GM19025 (cell line): ENCODE measurements around the gene PTPRN2.
"Not testable (repeated sequence)": the region's sequence is repeated elsewhere in the genome, so short reads cannot be mapped to it uniquely, and the experiment has no call there.

Experiments
- ATAC-seq: cut with Tn5 transposase; IDR thresholded peaks from one replicate; pipeline ENCODE4 v1.9.1; 2021; ENCODE audit warnings: mild to moderate bottlenecking, low read depth, moderate library complexity; ENCODE audit not compliant: unreplicated experiment

PTPRN2 gene

DNA sequence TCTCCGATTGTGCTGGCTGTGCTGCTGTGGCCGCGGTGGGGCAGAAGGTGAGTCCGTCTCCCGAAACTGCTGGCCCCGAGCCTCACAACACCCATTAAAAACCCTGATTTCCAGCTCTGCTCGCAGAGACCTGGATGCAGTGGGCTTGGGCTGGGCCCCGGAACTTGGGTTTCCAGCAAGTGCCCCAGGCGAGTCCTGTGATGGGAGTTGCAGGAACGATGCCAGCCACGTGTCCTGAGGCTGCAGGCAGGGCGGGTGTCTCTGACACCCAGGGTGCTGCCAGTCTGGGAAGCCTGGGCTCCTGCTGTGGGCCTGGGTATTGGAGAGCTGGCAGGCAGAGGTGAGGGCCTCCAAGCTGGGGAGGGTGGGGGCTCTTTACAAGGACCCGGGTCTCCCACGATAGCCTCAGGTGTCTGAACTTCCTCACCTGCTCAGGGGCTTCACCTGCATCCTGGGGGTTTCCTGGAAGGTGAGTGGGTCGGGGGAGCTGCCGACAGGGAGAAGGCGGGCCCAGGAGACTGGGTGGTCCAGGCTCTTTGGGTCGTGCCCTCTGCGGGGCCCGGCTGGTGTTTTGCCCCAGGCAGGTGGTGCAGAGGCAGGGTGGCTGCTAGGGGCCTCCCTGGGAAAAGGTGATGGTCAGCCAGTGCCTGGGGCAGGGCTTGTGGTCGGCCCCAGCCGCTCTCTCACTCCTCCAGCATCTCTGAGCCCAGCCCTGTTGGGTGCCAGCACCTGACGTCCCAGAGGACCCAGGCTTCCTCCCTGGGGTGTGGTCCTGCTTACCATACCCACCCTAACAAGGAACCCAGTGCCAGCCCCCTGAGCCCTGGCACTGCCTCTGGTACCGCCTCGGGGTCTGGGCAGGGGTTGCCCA is 1070.5 kb downstream of the PTPRN2 start:
- ATAC-seq: no peak

DNA sequence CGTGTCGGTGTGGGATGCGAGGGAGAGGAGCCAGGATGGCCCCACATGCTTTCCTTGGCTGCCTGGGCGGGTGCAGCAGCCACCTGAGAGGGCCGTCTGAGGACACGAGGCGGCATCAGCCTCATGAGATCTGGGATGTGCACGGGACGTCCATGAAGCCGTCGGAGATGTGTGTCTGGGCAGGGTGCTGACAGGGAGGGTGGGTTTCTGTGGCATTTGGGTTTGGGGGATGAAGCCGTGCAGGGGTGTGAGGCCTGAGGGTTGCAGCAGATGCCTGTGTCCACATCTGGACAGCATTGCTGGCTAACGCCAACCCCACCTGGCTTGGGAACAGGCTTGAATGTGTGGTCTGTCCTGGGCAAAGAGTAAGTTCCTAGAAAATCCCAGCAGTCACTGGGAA is 1071.3 kb downstream of the PTPRN2 start:
- no peak for ATAC-seq

DNA sequence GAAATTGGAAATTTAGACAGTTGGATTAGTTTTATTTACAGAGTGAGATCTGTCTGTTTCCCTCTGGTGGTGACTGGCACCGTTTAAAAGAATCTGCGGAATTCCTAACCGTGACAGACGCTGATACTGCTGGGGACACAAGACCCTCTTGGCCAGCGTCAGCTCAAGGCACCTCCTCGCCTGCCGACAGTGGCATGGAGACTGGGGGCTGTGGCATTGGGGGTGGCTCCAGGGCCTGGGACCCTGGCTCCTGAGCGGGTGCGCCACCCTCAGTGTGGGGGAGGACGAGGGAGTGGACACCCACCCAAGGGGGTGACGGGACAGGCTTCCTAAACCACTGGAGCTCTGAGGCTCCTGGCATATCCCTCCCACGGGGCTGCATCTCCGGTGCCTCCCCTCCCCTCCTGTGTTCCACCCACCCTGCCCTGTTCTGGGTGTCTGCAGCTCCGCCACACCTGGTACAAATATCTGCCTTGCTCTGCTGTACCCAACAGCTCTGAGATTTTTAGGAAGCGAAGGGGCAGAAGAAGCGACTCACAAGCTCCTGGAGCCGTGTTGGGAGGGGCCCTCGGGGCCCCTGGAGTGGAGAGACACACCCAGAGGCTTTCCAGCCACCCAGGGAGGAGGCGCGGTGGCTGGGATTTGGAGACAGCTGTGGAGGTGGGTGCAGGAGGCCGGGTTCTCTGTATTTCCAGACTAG is 1072.1 kb downstream of the PTPRN2 start:
- ATAC-seq: no peak

DNA sequence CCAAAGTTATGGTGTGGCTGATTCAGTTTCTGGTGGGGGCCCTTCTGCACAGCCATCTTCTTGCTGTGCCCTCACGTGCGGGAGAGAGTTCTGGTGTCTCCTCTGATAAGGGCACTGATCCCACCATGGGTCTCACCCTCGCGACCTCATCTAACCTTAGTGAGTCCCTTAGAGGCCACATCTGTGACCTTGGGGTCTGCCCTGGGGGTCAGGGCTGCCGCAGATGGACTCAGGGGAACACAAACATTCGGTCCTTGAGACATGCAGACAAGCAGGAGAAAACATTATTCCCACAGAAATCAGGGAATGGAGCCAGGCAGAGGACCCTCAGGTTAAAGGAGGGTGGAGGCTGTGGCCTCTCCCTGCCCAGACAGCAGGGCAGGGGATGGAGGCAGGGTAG is 1072.9 kb downstream of the PTPRN2 start:
- no peak for ATAC-seq

DNA sequence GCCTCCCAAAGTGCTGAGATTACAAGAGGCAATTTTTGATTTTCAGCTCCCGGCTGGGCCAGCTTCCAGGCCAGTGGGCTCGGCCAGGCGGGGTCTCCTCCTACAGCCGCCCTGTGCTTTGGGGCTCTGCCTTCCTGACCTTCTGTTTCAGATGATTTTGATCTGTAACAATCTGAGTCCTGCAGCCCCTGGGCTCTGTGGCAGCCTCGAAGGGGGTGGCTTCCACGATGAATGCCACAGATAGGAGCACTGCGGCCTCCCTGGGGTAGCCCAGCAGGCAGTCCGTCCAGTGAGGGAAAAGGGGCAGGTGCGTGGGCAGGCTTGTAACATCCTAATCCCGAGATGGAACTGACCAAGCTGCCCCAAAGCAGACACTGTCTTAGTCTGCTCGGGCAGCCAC is 1073.3 kb downstream of the PTPRN2 start:
- no peak for ATAC-seq

DNA sequence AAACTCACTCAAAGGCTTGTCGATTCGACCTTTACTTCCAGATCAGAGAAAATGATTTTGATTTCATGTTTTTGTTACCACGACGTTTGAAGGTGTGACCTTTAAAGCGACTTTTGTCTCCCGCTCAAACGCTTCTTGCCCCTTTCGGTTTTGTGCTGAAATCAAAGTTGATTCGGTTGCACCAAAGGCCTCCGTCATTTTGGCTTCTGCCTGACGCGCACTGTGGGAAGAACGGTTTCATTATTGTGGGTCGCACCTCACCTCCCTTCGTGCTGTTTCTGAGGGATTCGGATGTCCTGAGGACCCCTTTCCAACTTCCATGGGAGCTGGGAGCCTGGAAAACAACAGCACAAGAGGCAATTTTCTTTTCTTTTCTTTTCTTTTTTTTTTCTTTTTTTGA is 1073.9 kb downstream of the PTPRN2 start:
- no peak for ATAC-seq

DNA sequence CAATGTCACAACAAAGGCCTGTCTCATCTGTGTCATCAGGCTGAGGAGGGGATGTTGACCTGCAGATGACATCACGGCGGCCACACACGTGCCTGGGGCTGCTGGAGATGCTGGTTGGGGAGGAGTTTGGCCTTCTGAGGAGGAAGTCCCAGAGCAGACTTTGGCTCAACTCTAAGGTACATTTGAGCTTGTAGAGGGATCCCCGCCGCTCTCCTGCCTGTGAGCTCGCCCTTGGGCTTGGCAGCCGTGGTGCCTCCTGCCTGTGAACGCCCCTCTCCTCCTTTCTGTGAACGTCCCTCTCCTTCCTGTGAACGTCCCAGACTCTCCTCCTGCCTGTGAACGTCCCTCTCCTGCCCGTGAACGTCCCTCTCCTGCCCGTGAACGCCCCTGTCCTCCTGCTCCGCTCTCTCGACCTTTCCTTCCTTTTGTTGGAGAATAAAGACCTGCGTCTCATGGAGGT is 1074.4 kb downstream of the PTPRN2 start:
- no peak for ATAC-seq

DNA sequence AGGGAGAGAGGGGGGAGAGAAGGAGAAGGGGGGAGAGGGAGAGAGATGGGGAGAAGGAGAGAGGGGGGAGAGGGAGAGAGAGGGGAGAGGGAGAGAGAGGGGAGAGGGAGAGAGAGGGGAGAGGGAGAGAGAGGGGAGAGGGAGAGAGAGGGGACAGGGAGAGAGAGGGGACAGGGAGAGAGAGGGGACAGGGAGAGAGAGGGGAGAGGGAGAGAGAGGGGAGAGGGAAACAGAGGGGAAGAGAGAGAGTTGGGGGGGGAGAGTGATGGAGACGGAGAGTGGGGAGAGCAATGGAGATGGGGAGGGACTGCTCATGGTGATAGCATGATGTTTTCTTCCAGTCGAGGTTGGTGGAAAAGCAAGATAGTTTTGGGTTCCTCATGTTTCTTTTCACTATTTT is 1078.4 kb downstream of the PTPRN2 start:
- no peak for ATAC-seq

DNA sequence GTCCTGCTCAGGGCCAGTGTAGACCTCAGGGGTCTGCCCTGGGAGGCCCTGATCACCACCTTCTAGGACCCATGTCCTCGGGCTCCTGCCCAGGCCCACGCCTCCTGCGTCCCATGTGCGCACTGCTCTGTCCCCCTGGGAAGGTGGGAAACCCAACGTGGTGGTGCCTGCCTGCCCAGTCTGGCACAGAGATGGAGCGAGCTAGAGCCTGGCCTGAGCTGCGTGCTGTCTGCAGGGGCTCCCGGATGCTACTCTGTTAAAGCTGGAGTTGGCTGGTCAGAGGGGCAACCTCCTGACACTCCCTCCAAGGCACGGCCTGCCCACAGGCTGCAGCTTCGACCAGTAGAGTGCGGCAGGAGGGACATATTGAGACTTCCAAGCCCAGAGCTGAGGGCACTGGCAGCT is 1079.1 kb downstream of the PTPRN2 start:
- ATAC-seq: no peak

DNA sequence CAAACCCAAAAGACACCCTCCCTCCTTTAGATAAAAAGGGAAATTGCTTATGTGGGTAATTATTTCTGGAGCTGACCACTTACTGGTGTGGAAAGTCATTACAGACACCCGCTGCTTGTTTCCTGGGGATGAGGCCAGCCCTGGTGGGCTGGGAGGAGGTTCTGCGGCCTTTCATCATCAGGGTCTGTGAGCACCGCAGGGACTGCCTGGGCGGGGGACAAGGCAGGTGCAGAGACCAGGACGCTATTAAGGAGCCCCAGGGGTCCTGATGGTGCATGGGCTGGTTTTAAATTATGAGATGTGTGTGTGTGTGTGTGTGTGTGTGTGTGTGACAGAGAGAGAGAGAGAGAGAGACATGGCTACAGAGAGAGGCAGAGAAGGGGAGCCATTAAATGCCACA is 1079.6 kb downstream of the PTPRN2 start:
- ATAC-seq: no peak

DNA sequence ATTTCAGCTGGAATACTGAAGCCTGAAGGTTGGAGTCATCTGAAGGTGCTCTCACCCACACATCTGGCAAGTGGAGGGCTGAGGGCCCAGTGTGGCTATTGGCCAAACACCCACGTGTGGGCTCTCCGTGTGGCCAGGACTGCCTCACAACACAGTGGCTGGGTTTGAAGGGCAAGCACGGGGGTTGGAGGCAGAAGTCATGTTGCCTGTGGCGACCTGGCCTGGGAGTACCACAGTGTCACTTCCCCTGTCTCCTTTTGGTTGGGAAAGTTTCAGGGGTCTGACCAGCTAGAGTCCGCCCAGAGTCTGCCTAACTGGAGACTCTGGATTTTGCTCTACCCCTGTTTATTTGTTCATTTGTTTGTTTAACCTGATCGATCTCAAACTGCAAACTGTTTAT is 1081.4 kb downstream of the PTPRN2 start:
- no peak for ATAC-seq

DNA sequence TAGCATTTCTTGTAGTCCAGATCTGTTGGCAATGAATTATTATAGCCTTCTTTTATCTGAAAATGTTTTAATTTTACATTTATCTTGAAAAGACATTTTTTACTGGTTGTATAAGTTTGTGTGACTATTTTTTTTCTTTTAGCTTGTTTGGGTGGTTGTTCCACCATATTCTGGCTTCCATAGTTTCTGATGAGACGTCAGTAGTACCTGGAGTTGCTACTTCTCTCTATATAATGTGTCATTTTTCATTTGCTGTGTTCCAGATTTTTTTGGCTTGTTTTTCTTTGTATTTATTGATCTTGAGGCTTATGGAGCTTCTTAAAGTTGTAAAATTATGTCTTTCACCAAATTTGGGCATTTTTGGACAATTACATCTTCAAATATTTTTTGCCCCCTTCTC is 1082.0 kb downstream of the PTPRN2 start:
- ATAC-seq: no peak

DNA sequence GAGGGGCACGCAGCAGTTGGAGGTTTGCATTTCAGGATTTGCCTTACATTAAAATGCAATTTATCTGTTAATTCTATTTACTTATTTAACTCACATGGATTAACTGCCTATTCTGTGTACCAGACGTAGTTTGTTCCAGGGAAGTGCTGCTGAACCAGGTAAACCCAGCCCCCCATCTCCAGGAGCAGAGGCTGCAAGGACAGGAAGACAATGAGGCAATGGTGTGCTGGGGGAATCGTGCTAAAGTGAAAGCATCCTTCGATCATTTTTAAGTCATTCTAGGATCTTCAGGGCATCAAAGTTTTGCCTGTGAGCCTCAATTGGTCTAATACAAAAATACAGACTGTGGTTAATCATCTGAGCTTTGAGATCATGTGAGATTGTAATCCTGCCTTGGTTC is 1084.4 kb downstream of the PTPRN2 start:
- ATAC-seq: no peak

DNA sequence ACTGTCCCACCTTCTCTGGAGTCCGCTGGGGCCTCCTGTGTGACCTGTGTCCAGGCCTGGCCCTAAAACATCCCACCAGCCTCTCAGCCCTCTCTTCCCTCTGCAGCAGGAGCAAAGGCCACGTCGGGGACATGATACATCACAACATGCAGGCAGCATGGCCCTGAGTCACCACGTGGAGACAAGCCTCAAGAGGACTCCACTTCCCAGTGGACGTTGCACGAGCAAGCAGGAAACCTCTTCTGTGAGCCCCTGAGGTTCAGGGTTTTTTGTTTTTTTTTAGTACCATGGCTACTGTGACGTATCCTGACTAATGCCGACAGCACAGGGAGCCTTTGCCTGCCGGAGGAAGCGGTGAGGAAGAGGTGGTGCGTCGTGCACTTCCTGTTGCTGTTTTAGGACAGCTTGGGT is 1084.9 kb downstream of the PTPRN2 start:
- ATAC-seq: no peak

DNA sequence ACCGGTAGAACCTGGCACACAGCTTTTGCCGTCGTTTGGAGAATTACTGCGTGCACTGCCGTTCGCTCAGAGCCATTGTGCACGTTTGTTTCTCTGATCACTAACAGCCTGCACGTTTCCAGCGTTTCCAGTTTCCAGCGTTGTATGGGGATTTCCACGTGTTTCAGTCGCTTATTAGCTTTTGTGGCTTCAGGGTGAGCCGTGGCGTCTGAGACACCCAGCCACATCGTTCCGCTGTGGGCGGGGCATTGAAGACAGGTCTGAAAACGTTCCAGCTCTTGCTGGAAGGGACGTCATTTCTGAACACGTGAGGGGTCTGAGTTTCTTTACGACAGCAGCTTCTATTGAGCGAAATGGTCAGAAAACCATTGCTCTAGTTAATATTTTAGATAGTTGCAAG is 1086.0 kb downstream of the PTPRN2 start:
- no peak for ATAC-seq

DNA sequence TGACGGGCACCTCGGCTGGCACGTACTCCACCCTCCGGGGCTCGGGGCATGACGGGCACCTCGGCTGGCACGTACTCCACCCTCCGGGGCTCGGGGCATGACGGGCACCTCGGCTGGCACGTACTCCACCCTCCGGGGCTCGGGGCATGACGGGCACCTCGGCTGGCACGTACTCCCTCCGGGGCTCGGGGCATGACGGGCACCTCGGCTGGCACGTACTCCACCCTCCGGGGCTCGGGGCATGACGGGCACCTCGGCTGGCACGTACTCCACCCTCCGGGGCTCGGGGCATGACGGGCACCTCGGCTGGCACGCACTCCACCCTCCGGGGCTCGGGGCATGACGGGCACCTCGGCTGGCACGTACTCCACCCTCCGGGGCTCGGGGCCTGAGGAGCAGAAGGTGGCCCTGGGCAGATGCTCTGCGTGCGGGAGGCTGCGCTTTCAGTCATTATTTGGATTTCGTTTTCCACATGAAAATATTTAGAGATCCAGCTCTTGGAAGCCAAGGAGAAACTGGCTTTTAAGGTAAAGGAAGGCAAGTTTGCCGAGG is 1086.6 kb downstream of the PTPRN2 start:
- ATAC-seq: not testable (repeated sequence)

DNA sequence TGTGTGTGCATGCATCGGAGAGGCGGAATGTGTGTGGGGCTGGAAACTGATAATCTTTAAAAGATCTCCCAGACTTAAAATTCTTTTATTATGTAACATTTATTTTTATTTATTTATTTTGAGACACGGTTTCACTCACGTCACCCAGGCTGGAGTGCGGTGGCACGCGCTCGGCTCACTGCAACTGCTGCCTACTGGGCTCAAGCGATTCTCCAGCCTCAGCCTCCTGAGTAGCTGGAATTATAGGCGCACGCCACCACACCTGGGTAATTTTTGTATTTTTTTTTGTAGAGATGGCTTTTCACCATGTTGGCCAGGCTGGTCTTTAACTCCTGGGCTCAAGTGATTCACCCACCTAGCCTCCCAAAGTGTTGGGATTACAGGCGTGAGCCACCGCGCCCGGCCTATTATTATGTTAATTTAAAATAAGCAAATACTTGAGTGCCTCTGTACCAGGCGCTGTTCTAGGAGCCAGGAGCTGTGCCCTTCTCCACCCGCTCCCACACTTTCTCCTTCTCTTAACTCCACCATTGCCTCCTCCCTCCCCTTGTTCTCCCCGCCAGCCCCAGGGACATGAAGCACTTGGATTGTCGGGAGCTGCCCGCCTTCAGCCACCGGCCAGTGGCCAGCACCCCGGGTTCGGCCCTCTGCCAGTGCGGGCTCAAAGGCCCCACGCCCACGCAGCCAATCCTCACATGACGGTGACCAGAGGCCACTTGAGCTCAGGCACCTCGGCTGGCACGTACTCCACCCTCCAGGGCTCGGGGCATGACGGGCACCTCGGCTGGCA is 1087.3 kb downstream of the PTPRN2 start:
- no peak for ATAC-seq

DNA sequence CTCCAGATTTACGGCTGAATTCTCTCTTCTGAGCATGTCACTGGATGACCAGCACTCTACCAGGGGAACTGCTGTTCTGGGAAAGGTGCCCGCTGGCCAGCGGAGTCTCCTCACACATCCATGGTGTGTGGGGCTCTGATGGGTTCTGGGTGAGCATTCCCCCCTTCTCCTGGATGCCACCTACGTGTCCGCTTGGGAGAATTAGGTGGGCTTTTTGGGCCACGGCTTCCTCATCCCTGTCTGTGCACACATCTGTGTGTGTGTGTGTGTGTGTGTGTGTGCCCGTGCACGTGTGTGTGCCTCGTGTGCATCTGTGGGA is 1087.8 kb downstream of the PTPRN2 start:
- ATAC-seq: no peak

DNA sequence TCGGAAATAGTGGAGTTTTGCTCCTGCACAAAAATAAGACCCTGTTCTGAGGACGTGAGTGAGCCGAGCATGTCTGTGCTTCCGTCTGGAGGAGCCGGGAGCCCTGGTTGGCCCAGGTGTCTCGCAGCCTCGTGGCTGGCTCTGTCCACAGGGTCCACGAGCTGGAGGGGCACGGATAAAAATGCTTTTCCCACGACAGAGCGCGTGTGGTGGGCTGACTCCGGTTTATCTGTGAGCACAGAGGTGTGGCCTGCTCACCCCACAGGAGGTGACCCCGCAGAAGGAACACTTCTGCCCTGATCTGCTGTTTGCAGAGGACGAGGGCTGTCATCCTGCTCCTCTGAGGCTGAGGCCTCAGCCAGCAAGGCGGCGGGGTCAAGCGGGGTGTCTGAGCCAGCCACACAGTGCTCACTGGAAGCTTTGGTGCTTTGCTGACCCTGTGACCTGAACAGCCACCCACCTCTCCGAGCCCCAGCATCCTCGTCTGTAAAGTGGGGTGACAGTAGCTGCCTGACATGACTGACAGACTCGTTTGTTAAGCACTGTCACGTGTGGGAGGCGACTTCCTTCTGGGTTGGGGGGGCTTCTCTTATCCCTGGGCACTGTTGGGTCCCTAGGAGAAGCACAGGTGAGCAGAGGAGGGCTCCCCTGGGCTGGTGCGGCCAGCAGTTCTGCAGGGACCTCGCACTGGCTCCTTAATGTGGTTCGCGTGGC is 1088.3 kb downstream of the PTPRN2 start:
- no peak for ATAC-seq

DNA sequence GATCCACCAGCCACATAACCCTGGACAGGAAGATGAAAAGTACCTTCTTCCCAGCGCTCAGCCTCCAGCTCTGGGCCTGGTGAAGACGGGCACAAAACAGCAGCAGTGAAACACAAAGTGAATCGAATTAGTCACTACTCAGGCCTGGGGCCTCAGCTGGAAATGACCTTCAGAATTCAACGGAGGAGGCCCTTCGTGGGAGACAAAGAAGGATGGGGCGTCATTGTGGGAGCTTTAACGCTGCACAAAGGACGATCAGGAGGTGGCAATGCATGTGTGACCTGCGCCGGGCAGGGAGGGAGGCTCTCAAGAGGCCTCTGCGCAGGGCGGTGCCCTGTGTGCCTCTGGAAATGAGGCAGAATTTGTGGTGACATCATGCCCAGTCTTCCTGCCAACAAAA is 1089.0 kb downstream of the PTPRN2 start:
- ATAC-seq: no peak
